ENCODE measurements around the gene REPIN1.

GRCh38 chr7:150324373-150324961, 44.2 kb upstream of the REPIN1 start:
- no peak for TF ChIP-seq CTCF (IDR thresholded peaks at IDR 0.05 in 2 of 3, conservative IDR thresholded peaks at IDR 0.05 in 1 of 3; ENCODE audit: borderline replicate concordance in 1 of 3, insufficient read depth in 1 of 3, low read depth in 2 of 3, low read length in 2 of 3)
- TF ChIP-seq YY1 (IDR thresholded peaks at IDR 0.05; ENCODE audit: extremely low read depth, insufficient replicate concordance, low read depth, low read length): no peak
